ENCODE results near the gene SCYL1. TPM values are rescaled to one million over a fixed set of nuclear protein-coding genes. Genes with fewer than 3 reads are reported as not detected.

The SCYL1 gene
- total RNA-seq, 1 donor: 107 TPM

- no peak for DNase-seq (ENCODE audit: low read depth in 2 of 3, low spot score in 2 of 3)
Measured at GRCh38 chr11:65578667-65579066, 53.8 kb downstream of the SCYL1 start.

- DNase-seq (ENCODE audit: low read depth in 2 of 3, low spot score in 2 of 3): no peak
Measured at GRCh38 chr11:65579291-65579690, 54.4 kb downstream of the SCYL1 start.

- DNase-seq (ENCODE audit: low read depth in 2 of 3, low spot score in 2 of 3): no peak
Measured at GRCh38 chr11:65580031-65580692, 55.3 kb downstream of the SCYL1 start.

DNA sequence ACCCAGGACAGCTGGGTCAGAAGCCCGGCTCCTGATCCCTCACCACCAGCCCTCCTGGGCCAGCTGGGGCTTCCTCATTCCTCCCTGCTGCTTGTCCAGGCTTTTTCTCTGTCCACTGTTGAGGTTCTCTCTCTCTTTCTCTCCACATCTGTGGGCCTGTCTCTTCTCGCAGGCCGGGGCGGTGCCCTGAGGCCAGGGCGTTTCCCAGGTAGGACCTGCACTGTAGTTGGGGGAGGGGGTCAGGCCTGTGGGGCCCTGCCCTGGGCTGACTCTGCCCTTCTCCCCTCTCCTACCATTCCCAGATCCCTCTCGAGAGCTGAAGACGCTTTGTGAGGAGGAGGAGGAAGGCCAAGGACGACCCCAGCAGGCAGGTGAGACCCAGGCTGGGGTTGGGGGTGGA, 55.9 kb downstream of the SCYL1 start:
- no peak for DNase-seq (ENCODE audit: low read depth in 2 of 3, low spot score in 2 of 3)

DNA sequence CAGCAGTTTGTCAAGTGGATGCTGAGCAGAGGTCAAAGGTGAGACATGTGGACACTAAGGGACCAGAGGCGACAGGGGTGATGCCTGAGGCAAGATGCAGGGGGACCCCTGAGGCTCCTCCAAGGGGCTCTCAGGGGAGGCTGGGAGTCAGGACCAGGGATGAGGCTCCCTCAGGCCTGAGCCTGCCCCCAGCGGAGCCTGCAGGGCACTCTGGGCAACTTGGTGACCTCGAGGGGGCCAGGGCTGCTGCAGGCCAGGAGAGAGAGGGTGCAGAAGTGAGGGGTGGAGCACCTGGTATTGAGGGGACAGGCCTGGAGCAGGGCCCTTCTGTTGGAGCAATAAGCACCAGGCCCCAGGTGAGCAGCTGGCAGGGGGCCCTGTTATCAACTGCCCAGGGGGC, 57.0 kb downstream of the SCYL1 start:
- no peak for DNase-seq (ENCODE audit: low read depth in 2 of 3, low spot score in 2 of 3)

- DNase-seq (ENCODE audit: low read depth in 2 of 3, low spot score in 2 of 3): no peak
Measured at GRCh38 chr11:65583589-65583988, 58.7 kb downstream of the SCYL1 start.

DNA sequence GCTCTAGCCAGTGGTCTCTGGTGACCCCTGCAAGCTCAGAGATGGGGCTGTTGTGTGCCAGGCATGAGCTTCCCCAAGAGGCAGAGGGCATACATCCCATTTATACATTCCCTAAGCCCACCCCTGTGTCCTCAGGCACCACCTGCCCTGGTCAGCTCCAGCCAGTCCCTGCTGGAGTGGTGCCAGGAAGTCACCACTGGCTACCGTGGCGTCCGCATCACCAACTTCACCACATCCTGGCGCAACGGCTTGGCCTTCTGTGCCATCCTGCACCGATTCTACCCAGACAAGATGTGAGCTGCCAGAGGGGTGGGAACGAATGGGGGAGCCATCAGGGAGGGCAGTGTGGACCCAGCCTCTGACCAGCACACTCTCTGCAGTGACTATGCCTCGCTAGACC, 59.2 kb downstream of the SCYL1 start:
- DNase-seq (ENCODE audit: low read depth in 2 of 3, low spot score in 2 of 3): no peak

GRCh38 chr11:65584723-65585171, 59.9 kb downstream of the SCYL1 start:
- no peak for DNase-seq (ENCODE audit: low read depth in 2 of 3, low spot score in 2 of 3)

- DNase-seq (ENCODE audit: low read depth in 2 of 3, low spot score in 2 of 3): no peak
Measured at GRCh38 chr11:65585396-65586246, 60.7 kb downstream of the SCYL1 start.

DNA sequence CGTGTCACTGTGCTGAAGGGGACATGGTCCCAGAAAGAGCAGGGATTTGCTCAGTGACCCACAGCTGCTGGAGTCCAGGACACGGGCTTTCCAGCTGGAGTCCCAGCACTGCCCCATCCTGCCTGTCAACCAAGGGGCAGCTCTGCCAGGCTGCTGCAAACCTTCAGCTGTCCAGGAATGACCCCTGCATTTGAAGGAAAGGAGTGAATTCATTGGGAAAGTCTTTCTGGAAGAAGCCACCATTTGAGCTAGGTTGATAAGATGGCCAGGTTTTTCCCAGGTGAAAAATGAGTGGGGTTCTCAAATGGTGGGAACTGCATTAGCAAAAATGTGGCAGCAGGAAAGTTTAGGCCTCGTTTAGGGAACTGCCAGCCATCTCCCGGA, 61.4 kb downstream of the SCYL1 start:
- DNase-seq (ENCODE audit: low read depth in 2 of 3, low spot score in 2 of 3): no peak

DNA sequence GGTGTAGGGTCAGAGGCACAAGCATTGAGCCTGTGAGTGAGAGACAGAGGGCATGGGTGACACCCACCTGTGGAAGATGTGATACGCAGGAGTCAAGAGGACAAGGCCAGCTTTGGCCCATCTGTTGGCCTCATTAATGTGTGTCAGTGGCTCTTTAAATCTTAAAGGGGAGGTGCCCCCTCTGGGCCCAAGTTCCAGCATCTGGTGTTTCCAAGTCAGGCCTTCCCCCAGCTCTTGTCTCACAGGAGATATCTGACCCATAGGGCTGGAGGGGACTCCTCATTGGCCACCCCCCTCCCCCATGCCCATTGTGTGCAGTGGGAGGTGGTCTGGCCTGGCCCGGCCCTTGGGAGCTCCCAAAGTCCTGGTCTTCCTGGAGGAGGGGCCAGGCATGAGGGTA, 61.8 kb downstream of the SCYL1 start:
- DNase-seq (ENCODE audit: low read depth in 2 of 3, low spot score in 2 of 3): no peak

Small RNA genes within 50 kb of the gene (small RNA-seq; reads per million reads assigned to genes)
- gene AP001362.1 (not detected), gene RF01684 (not detected)

Other genes starting within 250 kb of the SCYL1 start
- 0.81 TPM for gene CDC42EP2, start 210.2 kb upstream of the SCYL1 start, total RNA-seq
- 65.2 TPM for gene DPF2, start 191.2 kb upstream of the SCYL1 start, total RNA-seq
- 4.8 TPM for gene TIGD3, start 170.3 kb upstream of the SCYL1 start, total RNA-seq
- 7.0 TPM for gene SLC25A45, start 142.4 kb upstream of the SCYL1 start, total RNA-seq
- 77.6 TPM for gene FRMD8, start 138.4 kb upstream of the SCYL1 start, total RNA-seq
- 102 TPM for gene NEAT1, start 102.3 kb upstream of the SCYL1 start, total RNA-seq
- gene MALAT1, start 26.0 kb upstream of the SCYL1 start, total RNA-seq: 2,681 TPM
- gene LTBP3, start 33.3 kb downstream of the SCYL1 start, total RNA-seq: 89.1 TPM
- 48.7 TPM for gene ZNRD2, start 45.4 kb downstream of the SCYL1 start, total RNA-seq
- 55.5 TPM for gene FAM89B, start 47.5 kb downstream of the SCYL1 start, total RNA-seq
- 101 TPM for gene EHBP1L1, start 51.0 kb downstream of the SCYL1 start, total RNA-seq
- 1.3 TPM for gene KCNK7, start 70.7 kb downstream of the SCYL1 start, total RNA-seq
- gene MAP3K11, start 89.1 kb downstream of the SCYL1 start, total RNA-seq: 98.6 TPM
- gene PCNX3, start 90.7 kb downstream of the SCYL1 start, total RNA-seq: 32.6 TPM
- gene SIPA1, start 113.0 kb downstream of the SCYL1 start, total RNA-seq: 154 TPM
- 107 TPM for gene RELA, start 137.8 kb downstream of the SCYL1 start, total RNA-seq
- 75.7 TPM for gene KAT5, start 187.2 kb downstream of the SCYL1 start, total RNA-seq
- gene RNASEH2C, start 195.7 kb downstream of the SCYL1 start, total RNA-seq: 77.8 TPM

All from hematopoietic multipotent progenitor cell (in vitro differentiated cells).